Transverse colon (tissue), 4 donors: ENCODE measurements around the gene NCF2.

ENCODE experiments used
- CTCF ChIP-seq, 5 experiments: fragments of 200-600 bp in 3 of 5; fragments of 450-650 bp in 2 of 5; sonication (generic) in 3 of 5; IDR thresholded peaks; 1 replicate in 2 of 5; 2 replicates in 3 of 5; pipeline ENCODE4 v1.5.1; 2016 to 2017; ENCODE audit warnings: antibody characterized with exemption in 5 of 5, inconsistent platforms in 3 of 5, mild to moderate bottlenecking in 2 of 5, moderate library complexity in 1 of 5
- EP300 ChIP-seq: sonication (generic); formaldehyde crosslinking; IDR thresholded peaks from one replicate; pipeline ENCODE4 v1.6.1; 2017; ENCODE audit warnings: antibody characterized with exemption, low read depth
- POLR2AphosphoS5 ChIP-seq, 3 donors: sonication (generic); formaldehyde crosslinking; IDR thresholded peaks; one replicate each; pipeline ENCODE4 v1.6.1; 2016; ENCODE audit warnings: antibody characterized with exemption in 3 of 3

- TF ChIP-seq POLR2AphosphoS5 (IDR thresholded peaks at IDR 0.05) (no peak), CTCF (IDR thresholded peaks at IDR 0.05) (no peak), EP300 (no peak)
Observed at GRCh38 chr1:183634429-183635065, 44.3 kb upstream of the NCF2 start.
